Nephron (organoid): ENCODE measurements around the gene RTL10.

Source experiments
- H3K27ac Mint-ChIP-seq, 3 experiments: 2 replicates each; pipeline ENCODE4 v1.8.0; 2020; ENCODE audit warnings: mixed read lengths in 3 of 3, mild to moderate bottlenecking in 2 of 3, moderate library complexity in 1 of 3
- H3K27me3 Mint-ChIP-seq: 2 replicates; pipeline ENCODE4 v1.8.0; 2021; ENCODE audit warnings: low read depth, mild to moderate bottlenecking, moderate library complexity, mixed read lengths
- H3K36me3 Mint-ChIP-seq: 2 replicates; pipeline ENCODE4 v1.8.0; 2020; ENCODE audit warnings: low read depth, mixed read lengths
- H3K4me1 Mint-ChIP-seq: 2 replicates; pipeline ENCODE4 v1.8.0; 2020; ENCODE audit warnings: mixed read lengths
- H3K4me3 Mint-ChIP-seq, 3 experiments: 2 replicates each; pipeline ENCODE4 v1.8.0; 2020; ENCODE audit warnings: mild to moderate bottlenecking in 3 of 3, mixed read lengths in 3 of 3, moderate library complexity in 2 of 3
- H3K9me3 Mint-ChIP-seq: 2 replicates; pipeline ENCODE4 v1.8.0; 2020; ENCODE audit warnings: mixed read lengths
- TF ChIP-seq, protein P1 (sequence below), 3 experiments: fragments of 200-600 bp; sonication (generic); IDR thresholded peaks; one replicate each; pipeline ENCODE4 v1.5.0; 2021; ENCODE audit warnings: antibody characterized with exemption in 3 of 3; ENCODE audit not compliant: unreplicated experiment in 3 of 3

RTL10 gene

GRCh38 chr22:19896665-19897355 lies 42.1 kb upstream of the RTL10 start:
- Mint-ChIP-seq H3K4me3 (no peak overlapping the region), H3K4me1 (peaks cover 18% of the 10 kb centered on the region), H3K27ac (no peak overlapping the region), H3K36me3 (peaks cover 9% of the 10 kb centered on the region), H3K9me3 (no peaks in the 10 kb centered on the region), H3K27me3 (peaks cover 20% of the 10 kb centered on the region)
- TF ChIP-seq, protein P1, sequence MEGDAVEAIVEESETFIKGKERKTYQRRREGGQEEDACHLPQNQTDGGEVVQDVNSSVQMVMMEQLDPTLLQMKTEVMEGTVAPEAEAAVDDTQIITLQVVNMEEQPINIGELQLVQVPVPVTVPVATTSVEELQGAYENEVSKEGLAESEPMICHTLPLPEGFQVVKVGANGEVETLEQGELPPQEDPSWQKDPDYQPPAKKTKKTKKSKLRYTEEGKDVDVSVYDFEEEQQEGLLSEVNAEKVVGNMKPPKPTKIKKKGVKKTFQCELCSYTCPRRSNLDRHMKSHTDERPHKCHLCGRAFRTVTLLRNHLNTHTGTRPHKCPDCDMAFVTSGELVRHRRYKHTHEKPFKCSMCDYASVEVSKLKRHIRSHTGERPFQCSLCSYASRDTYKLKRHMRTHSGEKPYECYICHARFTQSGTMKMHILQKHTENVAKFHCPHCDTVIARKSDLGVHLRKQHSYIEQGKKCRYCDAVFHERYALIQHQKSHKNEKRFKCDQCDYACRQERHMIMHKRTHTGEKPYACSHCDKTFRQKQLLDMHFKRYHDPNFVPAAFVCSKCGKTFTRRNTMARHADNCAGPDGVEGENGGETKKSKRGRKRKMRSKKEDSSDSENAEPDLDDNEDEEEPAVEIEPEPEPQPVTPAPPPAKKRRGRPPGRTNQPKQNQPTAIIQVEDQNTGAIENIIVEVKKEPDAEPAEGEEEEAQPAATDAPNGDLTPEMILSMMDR (IDR thresholded peaks at IDR 0.05; ENCODE audit: unreplicated experiment in 3 of 3): no peak

DNA sequence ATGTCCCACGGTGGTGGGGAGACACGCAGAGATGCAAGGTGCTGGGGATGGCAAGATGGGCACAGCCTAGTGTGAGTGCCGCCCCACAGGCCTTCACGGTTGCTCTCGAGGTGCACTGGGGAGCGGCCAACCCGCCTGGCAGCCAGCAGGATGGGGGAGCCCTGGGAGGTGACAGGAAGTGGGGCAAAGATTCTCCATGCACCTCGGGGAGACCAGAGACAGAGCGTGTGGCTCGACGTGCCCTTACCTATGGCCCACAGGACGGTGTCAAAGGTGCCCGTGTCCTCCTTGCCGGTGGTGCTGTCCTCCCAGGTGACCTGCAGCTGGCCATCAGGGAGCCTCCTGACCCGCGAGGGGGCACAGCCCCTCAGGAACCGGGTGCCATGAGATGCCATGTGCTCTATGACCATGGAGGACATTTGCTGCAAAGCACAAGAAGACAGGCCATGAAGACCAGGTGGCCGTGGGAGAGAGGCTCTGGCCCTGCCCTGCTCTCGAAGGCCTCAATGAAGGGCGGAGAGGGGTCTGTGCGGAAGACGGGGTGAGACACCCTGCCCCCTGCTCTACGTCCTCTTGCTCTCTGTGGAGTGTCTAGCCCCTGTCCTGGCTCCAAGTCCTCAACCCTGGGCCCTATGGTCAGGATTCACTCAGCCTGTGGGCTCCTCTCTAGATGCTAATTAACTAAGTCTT lies 40.6 kb upstream of the RTL10 start:
- no peak overlapping the region for H3K27ac Mint-ChIP-seq
- peaks cover 6% of the 10 kb centered on the region for H3K36me3 Mint-ChIP-seq
- H3K4me3 Mint-ChIP-seq: no peak overlapping the region
- H3K4me1 Mint-ChIP-seq: peaks cover 25% of the 10 kb centered on the region
- H3K27me3 Mint-ChIP-seq: peaks cover 22% of the 10 kb centered on the region
- TF ChIP-seq, protein P1 (IDR thresholded peaks at IDR 0.05; ENCODE audit: unreplicated experiment in 3 of 3): no peak
- no peaks in the 10 kb centered on the region for H3K9me3 Mint-ChIP-seq

DNA sequence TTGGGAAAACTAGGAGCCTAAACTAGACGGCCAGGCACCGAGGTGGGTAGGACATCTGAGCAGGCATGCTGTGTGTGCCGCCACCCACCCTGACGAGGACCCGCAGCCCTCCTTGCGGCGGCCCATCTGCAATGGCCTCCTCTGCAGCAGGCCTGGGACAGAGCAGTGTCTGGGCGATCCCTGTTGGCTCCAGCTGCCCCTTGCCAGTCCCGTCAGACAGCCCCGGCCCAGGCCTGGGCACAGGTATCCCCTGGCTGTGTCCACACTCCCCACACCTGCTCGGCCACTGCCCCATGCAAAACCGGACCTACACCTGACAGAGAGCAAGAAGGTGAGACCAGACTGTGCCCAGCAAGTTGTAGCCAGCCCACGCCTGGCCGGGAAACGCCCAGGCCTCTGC lies 38.7 kb upstream of the RTL10 start:
- H3K4me3 Mint-ChIP-seq: no peak overlapping the region
- H3K27me3 Mint-ChIP-seq: peaks cover 18% of the 10 kb centered on the region
- TF ChIP-seq, protein P1 (IDR thresholded peaks at IDR 0.05; ENCODE audit: unreplicated experiment in 3 of 3): no peak
- H3K9me3 Mint-ChIP-seq: no peaks in the 10 kb centered on the region
- H3K27ac Mint-ChIP-seq: no peak overlapping the region
- H3K4me1 Mint-ChIP-seq: peaks cover 25% of the 10 kb centered on the region
- H3K36me3 Mint-ChIP-seq: peaks cover 6% of the 10 kb centered on the region

GRCh38 chr22:19892925-19893324 lies 38.3 kb upstream of the RTL10 start:
- Mint-ChIP-seq H3K4me3 (no peak overlapping the region), H3K27me3 (peaks cover 18% of the 10 kb centered on the region), H3K9me3 (no peaks in the 10 kb centered on the region), H3K4me1 (peaks cover 25% of the 10 kb centered on the region), H3K27ac (peak overlapping the region in 2 of 3 experiments; percentile 9 to 55), H3K36me3 (peaks cover 6% of the 10 kb centered on the region)
- TF ChIP-seq, protein P1 (IDR thresholded peaks at IDR 0.05; ENCODE audit: unreplicated experiment in 3 of 3): no peak

- Mint-ChIP-seq H3K27me3 (peaks cover 18% of the 10 kb centered on the region), H3K36me3 (peaks cover 6% of the 10 kb centered on the region), H3K27ac (peak overlapping the region in 1 of 3 experiments; percentile 65), H3K4me1 (peaks cover 25% of the 10 kb centered on the region), H3K9me3 (no peaks in the 10 kb centered on the region), H3K4me3 (peak overlapping the region in 2 of 3 experiments; percentile 50 to 53)
- TF ChIP-seq, protein P1 (IDR thresholded peaks at IDR 0.05; ENCODE audit: unreplicated experiment in 3 of 3): no peak
Observed at GRCh38 chr22:19892257-19892879, 37.7 kb upstream of the RTL10 start.
